AML-193 (cell line): ENCODE data around the gene GPATCH4.

Experiments
- DNase-seq, 2 experiments: peaks; one replicate each; lab custom pipeline; 2025; lab: John Stamatoyannopoulos, UW

Gene GPATCH4

DNA sequence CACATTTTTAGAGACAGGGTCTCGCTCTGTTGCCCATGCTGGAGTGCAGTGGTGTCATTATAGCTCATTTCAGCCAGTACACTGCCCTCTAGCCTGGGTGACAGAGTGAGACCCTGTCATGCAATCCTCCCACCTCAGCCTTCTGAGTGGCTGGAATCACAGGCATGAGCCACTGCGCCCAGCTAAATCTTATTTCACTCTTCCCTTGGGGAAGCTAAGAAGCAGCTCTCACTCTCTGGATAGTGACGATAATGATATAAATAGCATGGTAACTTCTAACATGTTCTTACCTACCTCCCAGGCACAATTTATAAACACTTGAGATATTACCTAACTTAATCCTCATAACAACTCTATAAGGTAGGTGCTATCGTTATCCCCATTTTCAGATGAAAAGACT is 53.8 kb downstream of the GPATCH4 start:
- DNase-seq = no peak

GRCh38 chr1:156546267-156546666 is 55.0 kb downstream of the GPATCH4 start:
- DNase-seq = no peak

GRCh38 chr1:156544592-156545102 is 56.6 kb downstream of the GPATCH4 start:
- no peak for DNase-seq
